Activated naive CD8-positive, alpha-beta T cell treated with anti-CD3 and anti-CD28 coated beads, Interleukin-2, amount 50 U/mL, for 24 hours (primary cell): ENCODE data around the gene P4HA2.

Source experiments
- ATAC-seq: fragments of 150-1000 bp; cut with Tn5 transposase; one replicate; pipeline ENCODE4 v1.10.0; 2021
- DNase-seq: peaks from one replicate; pipeline ENCODE4 v3.0.0; 2021
- H3K27ac Mint-ChIP-seq: one replicate; pipeline ENCODE4 v1.8.0; 2021; ENCODE audit warnings: mild to moderate bottlenecking, mixed read lengths
- H3K27me3 Mint-ChIP-seq: one replicate; pipeline ENCODE4 v1.8.0; 2021; ENCODE audit warnings: mixed read lengths
- H3K36me3 Mint-ChIP-seq: one replicate; pipeline ENCODE4 v1.8.0; 2021; ENCODE audit warnings: low read depth, mixed read lengths
- H3K4me1 Mint-ChIP-seq: one replicate; pipeline ENCODE4 v1.8.0; 2021; ENCODE audit warnings: mixed read lengths
- H3K4me3 Mint-ChIP-seq: one replicate; pipeline ENCODE4 v1.8.0; 2021; ENCODE audit warnings: mild to moderate bottlenecking, moderate library complexity, mixed read lengths
- H3K9me3 Mint-ChIP-seq: one replicate; pipeline ENCODE4 v1.8.0; 2021; ENCODE audit warnings: mixed read lengths

The P4HA2 gene

GRCh38 chr5:132259069-132259851 lies 31.6 kb upstream of the P4HA2 start:
- Mint-ChIP-seq H3K27me3 (peaks cover 18% of the 10 kb centered on the region), H3K4me1 (peaks cover 52% of the 10 kb centered on the region), H3K9me3 (no peaks in the 10 kb centered on the region), H3K27ac (no peak overlapping the region), H3K36me3 (no peaks in the 10 kb centered on the region), H3K4me3 (no peak overlapping the region)
- ATAC-seq (no peak), DNase-seq (no peak)

DNA sequence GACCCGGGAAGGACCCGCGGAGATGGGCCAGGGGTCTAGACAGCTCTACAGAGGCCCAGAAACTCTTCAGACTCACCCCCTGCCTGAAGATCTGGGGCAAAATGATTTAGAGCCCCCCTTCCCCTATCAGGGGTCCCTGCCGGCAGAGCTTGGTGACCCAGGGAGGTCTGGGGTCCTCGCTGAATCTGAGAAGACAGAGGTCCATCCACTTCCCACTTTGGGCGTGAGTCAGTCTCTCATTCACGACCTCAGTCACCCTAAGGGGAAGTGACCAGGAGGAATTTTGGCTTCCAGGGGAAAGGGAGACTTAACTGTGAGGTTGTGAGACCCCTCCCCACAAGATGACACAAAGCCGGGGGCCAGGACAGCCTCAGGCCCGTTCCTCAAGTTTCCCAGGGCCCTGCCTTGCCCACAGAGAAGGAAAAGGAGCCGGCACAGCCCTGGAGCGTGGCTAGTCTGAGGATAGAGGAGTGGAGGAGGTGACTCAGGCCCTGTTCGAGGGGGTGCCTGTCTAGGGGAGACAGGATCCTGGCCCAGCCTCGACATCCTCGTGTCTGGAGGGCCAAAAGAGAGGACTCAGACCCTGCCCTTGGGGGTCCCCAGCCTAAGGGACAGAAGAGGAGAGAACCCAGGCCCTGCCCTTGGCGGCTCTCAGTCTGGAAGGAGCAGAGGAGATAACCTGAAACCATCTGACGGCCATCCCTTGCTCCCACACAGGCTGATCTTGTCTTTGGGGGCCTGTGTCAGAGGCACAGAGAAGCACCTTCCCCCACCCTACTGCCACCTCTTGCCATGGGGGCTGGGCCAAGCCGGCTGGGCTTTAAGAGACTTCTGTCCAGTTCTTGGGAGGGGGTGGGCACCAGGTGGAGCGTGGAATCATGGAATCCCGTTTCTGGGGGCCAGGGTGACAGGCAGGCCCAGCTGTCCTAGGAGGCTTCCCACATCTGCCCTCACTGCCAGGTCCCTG lies 30.7 kb upstream of the P4HA2 start:
- no peak for DNase-seq
- no peaks in the 10 kb centered on the region for H3K9me3 Mint-ChIP-seq
- no peaks in the 10 kb centered on the region for H3K36me3 Mint-ChIP-seq
- peaks cover 44% of the 10 kb centered on the region for H3K4me1 Mint-ChIP-seq
- H3K4me3 Mint-ChIP-seq: no peak overlapping the region
- no peak for ATAC-seq
- peaks cover 18% of the 10 kb centered on the region for H3K27me3 Mint-ChIP-seq
- H3K27ac Mint-ChIP-seq: no peak overlapping the region

DNA sequence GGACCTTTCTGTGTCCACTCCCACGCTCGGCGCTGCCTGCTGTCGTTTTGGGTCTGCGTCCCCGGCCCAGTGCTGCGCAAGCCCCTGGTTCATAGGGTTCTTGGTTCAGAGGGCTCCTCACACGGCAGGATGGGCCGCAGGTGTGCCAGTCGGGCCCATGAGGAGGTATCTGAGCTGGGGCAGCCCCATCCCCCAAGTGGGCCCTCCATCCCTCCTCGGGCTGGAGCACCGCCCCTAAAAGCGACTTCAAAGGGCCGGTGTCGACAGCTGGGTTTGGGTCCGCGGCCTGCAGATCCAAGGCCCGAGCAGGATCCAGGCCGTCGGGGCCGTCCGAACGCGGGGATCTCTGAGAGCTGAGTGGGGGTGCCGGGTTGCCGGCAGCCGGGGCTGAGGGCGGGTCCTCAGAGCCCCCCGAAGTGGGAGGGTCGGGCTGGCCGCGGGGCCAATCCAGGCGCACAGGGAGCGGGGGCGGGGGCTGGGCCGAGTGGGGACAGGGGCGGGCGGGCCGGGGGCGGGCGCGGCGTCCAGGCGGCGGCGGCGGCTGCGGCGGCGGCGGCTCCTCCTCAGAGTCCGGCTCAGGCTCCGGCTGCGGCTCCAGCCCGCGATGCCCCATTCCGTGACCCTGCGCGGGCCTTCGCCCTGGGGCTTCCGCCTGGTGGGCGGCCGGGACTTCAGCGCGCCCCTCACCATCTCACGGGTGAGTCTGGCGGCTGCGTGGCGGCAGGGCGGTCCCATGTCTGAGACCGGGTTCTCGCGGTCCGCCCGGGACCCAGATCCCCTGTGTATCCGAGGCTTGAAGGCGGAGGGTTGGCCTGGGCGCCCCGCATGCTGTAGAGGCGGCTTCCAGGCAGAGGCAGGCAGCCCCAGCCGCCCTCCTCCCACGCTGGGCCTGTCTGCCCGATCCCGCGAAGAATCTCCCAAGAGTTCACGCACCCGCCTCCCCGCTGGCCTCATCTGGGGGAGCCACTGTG lies 29.8 kb upstream of the P4HA2 start, which contains the start of gene PDLIM4:
PDLIM4 (plus strand) TSS at position 566 of the 971 bp plus-strand sequence; CDS start at position 605, 39 bp downstream.
- Mint-ChIP-seq H3K4me1 (peaks cover 34% of the 10 kb centered on the region), H3K27me3 (peaks cover 18% of the 10 kb centered on the region), H3K27ac (no peak within 1 kb of the TSS), H3K9me3 (no peaks in the 10 kb centered on the region), H3K4me3 (no peak within 1 kb of the TSS), H3K36me3 (no peaks in the 10 kb centered on the region)
- no peak for ATAC-seq
- DNase-seq: no peak

- Mint-ChIP-seq H3K27ac (no peak overlapping the region), H3K27me3 (peaks cover 18% of the 10 kb centered on the region), H3K4me1 (peaks cover 27% of the 10 kb centered on the region), H3K9me3 (no peaks in the 10 kb centered on the region), H3K4me3 (no peak overlapping the region), H3K36me3 (no peaks in the 10 kb centered on the region)
- ATAC-seq (no peak), DNase-seq (no peak)
Measured at GRCh38 chr5:132256783-132257130, 29.1 kb upstream of the P4HA2 start.

DNA sequence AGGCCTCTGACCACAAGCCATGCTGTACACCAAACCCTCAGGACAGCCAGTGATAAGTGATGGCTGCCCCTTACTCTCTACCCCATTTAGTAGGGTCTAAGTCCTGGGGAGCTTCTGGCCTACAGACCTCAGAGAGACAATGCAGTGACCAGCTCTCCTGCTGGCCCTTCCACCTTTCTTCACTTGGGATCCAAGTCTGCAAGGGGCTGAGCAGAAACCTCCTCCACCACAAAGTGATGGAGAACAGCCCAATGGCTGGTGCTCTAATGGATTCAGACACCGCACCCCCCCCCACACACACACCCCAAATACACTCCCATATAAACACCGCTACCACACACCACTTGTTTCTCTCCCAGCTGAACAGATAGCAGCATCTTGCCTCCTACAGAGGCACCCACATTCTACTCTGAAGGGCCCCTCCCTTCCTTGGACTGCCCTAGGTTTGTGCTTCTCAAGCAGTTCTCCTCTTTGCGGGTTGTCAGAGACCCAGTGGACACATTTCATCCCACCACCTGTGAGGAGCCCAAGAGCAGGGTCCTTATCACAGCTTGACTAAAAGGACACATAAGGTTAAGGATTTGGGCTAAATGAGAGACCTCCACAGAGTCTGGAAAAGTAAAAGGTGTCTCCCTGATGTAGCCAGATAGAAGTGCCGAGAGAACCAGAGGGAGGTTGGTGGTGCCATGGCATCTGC lies 28.6 kb upstream of the P4HA2 start:
- H3K27ac Mint-ChIP-seq: no peak overlapping the region
- no peaks in the 10 kb centered on the region for H3K36me3 Mint-ChIP-seq
- no peak for ATAC-seq
- no peaks in the 10 kb centered on the region for H3K9me3 Mint-ChIP-seq
- H3K4me1 Mint-ChIP-seq: peaks cover 22% of the 10 kb centered on the region
- DNase-seq: no peak
- peaks cover 18% of the 10 kb centered on the region for H3K27me3 Mint-ChIP-seq
- no peak overlapping the region for H3K4me3 Mint-ChIP-seq

GRCh38 chr5:132254321-132254977 lies 26.8 kb upstream of the P4HA2 start:
- H3K27ac Mint-ChIP-seq: no peak overlapping the region
- H3K4me1 Mint-ChIP-seq: peaks cover 5% of the 10 kb centered on the region
- DNase-seq: no peak
- H3K27me3 Mint-ChIP-seq: peaks cover 18% of the 10 kb centered on the region
- H3K4me3 Mint-ChIP-seq: no peak overlapping the region
- H3K9me3 Mint-ChIP-seq: no peaks in the 10 kb centered on the region
- no peaks in the 10 kb centered on the region for H3K36me3 Mint-ChIP-seq
- no peak for ATAC-seq

DNA sequence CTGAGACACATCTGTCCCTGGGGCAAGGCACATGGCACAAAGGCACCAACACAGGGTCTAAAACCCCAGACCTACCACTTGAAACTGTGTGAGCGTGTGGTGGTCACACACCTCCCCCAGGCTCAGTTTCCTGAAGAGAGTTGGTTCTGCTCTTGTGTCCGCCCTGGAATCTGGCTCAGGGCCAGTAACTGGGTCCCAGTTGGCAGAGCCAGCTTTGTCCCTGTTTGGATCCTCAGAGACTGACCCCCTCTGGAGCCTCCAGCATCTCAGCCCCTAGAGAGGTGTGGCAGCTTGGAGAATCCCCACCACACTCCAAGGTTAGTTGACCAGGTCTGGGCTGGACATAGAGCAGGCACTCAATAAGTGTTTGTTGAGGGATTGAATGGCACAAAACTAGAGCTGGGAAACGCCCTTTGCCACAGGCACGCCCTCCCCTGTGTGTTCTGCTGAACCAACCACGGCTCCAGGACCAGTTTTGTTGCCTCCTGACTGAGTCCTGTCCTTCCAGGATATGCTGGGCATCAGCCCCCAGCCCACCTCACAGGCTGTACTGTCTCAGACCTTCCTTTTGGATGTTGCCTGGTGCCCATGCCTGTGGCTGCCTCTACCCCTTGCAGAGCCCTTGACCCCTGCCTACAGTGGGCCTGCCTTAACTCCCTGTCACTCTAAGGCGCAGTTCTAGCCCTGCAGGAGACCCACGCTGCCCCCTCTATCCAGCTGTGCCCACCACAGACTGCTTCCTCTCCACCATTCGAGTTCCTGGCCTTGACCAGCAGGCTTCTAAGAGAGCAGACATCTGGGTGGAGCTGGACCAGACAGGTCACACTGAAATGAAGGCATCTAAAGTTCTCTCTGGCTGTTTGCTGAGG lies 26.0 kb upstream of the P4HA2 start:
- peaks cover 18% of the 10 kb centered on the region for H3K27me3 Mint-ChIP-seq
- H3K4me1 Mint-ChIP-seq: peaks cover 2% of the 10 kb centered on the region
- DNase-seq (no peak), ATAC-seq (no peak)
- no peak overlapping the region for H3K4me3 Mint-ChIP-seq
- H3K36me3 Mint-ChIP-seq: no peaks in the 10 kb centered on the region
- no peak overlapping the region for H3K27ac Mint-ChIP-seq
- no peaks in the 10 kb centered on the region for H3K9me3 Mint-ChIP-seq

- DNase-seq: no peak
- Mint-ChIP-seq H3K4me1 (peaks cover 2% of the 10 kb centered on the region), H3K36me3 (no peaks in the 10 kb centered on the region), H3K4me3 (no peak overlapping the region), H3K27ac (no peak overlapping the region), H3K27me3 (peaks cover 13% of the 10 kb centered on the region), H3K9me3 (no peaks in the 10 kb centered on the region)
- no peak for ATAC-seq
Measured at GRCh38 chr5:132253008-132253441, 25.4 kb upstream of the P4HA2 start.

GRCh38 chr5:132251220-132251725 lies 23.6 kb upstream of the P4HA2 start:
- ATAC-seq (no peak), DNase-seq (no peak)
- Mint-ChIP-seq H3K4me1 (no peaks in the 10 kb centered on the region), H3K27me3 (peaks cover 10% of the 10 kb centered on the region), H3K36me3 (peaks cover 7% of the 10 kb centered on the region), H3K9me3 (peaks cover 8% of the 10 kb centered on the region), H3K27ac (no peak overlapping the region), H3K4me3 (no peak overlapping the region)

- peaks cover 12% of the 10 kb centered on the region for H3K27me3 Mint-ChIP-seq
- no peak overlapping the region for H3K27ac Mint-ChIP-seq
- H3K4me1 Mint-ChIP-seq: no peaks in the 10 kb centered on the region
- ATAC-seq: no peak
- H3K9me3 Mint-ChIP-seq: peaks cover 15% of the 10 kb centered on the region
- peaks cover 10% of the 10 kb centered on the region for H3K36me3 Mint-ChIP-seq
- H3K4me3 Mint-ChIP-seq: no peak overlapping the region
- DNase-seq: no peak
Measured at GRCh38 chr5:132250547-132250946, 22.9 kb upstream of the P4HA2 start.

- DNase-seq (no peak), ATAC-seq (no peak)
- Mint-ChIP-seq H3K36me3 (peaks cover 15% of the 10 kb centered on the region), H3K4me1 (no peaks in the 10 kb centered on the region), H3K9me3 (peaks cover 37% of the 10 kb centered on the region), H3K4me3 (no peak overlapping the region), H3K27me3 (peaks cover 16% of the 10 kb centered on the region), H3K27ac (no peak overlapping the region)
Measured at GRCh38 chr5:132246806-132247205, 19.2 kb upstream of the P4HA2 start.

- no peak for ATAC-seq
- H3K4me3 Mint-ChIP-seq: no peak overlapping the region
- DNase-seq: no peak
- H3K36me3 Mint-ChIP-seq: peaks cover 15% of the 10 kb centered on the region
- H3K27ac Mint-ChIP-seq: no peak overlapping the region
- H3K9me3 Mint-ChIP-seq: peaks cover 37% of the 10 kb centered on the region
- H3K4me1 Mint-ChIP-seq: no peaks in the 10 kb centered on the region
- peaks cover 16% of the 10 kb centered on the region for H3K27me3 Mint-ChIP-seq
Measured at GRCh38 chr5:132245593-132245992, 17.9 kb upstream of the P4HA2 start.
